Measurements from ENCODE around the gene ARIH2.

Gene ARIH2

GRCh38 chr3:49034650-49035049 is 116.0 kb downstream of the ARIH2 start:
- in situ Hi-C loops (cut with MboI; ENCODE audit: low sequenced_read_pairs), result no loop called here

- in situ Hi-C loops (cut with MboI; ENCODE audit: low sequenced_read_pairs), result no loop called here
Measured at GRCh38 chr3:49035281-49035680, 116.6 kb downstream of the ARIH2 start.
